ENCODE data around the gene SCFD2. TPM values are rescaled to one million over a fixed set of nuclear protein-coding genes. Genes with fewer than 3 reads are reported as not detected.

The SCFD2 gene
- total RNA-seq, 1 experiment from 2014 or later, result 7.4 TPM

DNA sequence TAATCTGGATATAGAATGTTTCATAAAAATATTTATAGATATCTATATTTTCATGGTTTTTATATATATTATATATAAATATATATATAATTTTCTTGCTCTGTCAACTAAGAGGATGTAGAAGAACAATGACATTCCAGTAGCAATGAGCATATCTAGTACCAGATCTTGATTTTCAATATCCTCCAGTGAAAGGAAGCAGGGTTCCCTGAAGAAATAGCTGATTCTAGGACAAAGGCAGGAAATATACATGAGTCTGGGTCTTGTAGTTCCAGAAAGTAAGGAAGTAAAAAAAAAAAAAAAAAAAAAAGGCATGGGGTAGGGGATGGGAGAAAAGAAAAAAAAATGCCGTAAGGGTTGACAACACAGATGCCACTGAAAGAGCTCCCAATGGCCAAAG, 262.4 kb downstream of the SCFD2 start:
- POLR2A ChIA-PET, result no interaction called here

DNA sequence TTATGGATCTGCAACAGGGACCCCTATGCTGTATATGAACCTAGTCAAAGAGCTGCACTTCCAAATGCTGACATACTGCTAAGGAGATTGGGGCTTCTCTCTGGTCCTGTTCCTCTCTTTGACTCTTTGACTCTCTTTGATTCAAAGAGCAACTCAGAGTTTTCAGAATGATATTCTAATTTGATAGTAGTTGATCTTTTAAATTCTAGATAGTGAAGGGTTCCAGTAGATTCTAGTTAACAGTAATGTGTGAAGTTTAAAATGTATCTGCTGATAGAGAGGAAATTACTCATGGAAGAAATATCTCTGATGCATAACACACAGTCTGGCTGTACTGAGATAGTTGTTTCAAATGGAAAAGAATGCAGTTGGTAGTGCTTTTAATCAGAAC, 264.7 kb downstream of the SCFD2 start:
- H3K9me3 ChIP-seq (ENCODE audit: control insufficient read depth, insufficient read depth, low read depth, low read length), result no peaks in the 10 kb centered on the region
- ChIA-PET POLR2A (no interaction called here), CTCF (no interaction called here)
- BruUV-seq (replicated peaks), result no TSS peak
- in situ Hi-C loops (cut with HindIII; ENCODE audit: low pct_unique_long_range_greater_than_20kb, low sequenced_read_pairs) (no loop called here), intact Hi-C loops (cut with micrococcal nuclease; ENCODE audit: unreplicated experiment) (no loop called here)
- H3K4me3 ChIP-seq (ENCODE audit: low read depth in 2 of 2, low read length in 2 of 2), result no peak overlapping the region
- no peaks in the 10 kb centered on the region for H3K27me3 ChIP-seq (ENCODE audit: control insufficient read depth, insufficient read depth, low read length)
- TF ChIP-seq, protein P1, sequence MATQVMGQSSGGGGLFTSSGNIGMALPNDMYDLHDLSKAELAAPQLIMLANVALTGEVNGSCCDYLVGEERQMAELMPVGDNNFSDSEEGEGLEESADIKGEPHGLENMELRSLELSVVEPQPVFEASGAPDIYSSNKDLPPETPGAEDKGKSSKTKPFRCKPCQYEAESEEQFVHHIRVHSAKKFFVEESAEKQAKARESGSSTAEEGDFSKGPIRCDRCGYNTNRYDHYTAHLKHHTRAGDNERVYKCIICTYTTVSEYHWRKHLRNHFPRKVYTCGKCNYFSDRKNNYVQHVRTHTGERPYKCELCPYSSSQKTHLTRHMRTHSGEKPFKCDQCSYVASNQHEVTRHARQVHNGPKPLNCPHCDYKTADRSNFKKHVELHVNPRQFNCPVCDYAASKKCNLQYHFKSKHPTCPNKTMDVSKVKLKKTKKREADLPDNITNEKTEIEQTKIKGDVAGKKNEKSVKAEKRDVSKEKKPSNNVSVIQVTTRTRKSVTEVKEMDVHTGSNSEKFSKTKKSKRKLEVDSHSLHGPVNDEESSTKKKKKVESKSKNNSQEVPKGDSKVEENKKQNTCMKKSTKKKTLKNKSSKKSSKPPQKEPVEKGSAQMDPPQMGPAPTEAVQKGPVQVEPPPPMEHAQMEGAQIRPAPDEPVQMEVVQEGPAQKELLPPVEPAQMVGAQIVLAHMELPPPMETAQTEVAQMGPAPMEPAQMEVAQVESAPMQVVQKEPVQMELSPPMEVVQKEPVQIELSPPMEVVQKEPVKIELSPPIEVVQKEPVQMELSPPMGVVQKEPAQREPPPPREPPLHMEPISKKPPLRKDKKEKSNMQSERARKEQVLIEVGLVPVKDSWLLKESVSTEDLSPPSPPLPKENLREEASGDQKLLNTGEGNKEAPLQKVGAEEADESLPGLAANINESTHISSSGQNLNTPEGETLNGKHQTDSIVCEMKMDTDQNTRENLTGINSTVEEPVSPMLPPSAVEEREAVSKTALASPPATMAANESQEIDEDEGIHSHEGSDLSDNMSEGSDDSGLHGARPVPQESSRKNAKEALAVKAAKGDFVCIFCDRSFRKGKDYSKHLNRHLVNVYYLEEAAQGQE (IDR thresholded peaks at IDR 0.05; ENCODE audit: insufficient read depth in 1 of 2, low read depth in 2 of 2, low read length in 1 of 2), result no peak
- no peak for TF ChIP-seq SIN3A (IDR thresholded peaks at IDR 0.05; ENCODE audit: borderline replicate concordance, insufficient read depth, low read depth, low read length)
- TF ChIP-seq TCF7L2 (IDR thresholded peaks at IDR 0.05; ENCODE audit: low read depth, low read length), result no peak
- TF ChIP-seq, protein P2, sequence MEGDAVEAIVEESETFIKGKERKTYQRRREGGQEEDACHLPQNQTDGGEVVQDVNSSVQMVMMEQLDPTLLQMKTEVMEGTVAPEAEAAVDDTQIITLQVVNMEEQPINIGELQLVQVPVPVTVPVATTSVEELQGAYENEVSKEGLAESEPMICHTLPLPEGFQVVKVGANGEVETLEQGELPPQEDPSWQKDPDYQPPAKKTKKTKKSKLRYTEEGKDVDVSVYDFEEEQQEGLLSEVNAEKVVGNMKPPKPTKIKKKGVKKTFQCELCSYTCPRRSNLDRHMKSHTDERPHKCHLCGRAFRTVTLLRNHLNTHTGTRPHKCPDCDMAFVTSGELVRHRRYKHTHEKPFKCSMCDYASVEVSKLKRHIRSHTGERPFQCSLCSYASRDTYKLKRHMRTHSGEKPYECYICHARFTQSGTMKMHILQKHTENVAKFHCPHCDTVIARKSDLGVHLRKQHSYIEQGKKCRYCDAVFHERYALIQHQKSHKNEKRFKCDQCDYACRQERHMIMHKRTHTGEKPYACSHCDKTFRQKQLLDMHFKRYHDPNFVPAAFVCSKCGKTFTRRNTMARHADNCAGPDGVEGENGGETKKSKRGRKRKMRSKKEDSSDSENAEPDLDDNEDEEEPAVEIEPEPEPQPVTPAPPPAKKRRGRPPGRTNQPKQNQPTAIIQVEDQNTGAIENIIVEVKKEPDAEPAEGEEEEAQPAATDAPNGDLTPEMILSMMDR (IDR thresholded peaks at IDR 0.05), result no peak
- no peak for TF ChIP-seq POLR2AphosphoS5 (IDR thresholded peaks at IDR 0.05; ENCODE audit: low read depth, low read length)
- no peak overlapping the region for H3K27ac ChIP-seq (ENCODE audit: low read length)
- peak; percentile 5 for DNase-seq (ENCODE audit: low read depth, low spot score)
- no peaks in the 10 kb centered on the region for H3K4me1 ChIP-seq (ENCODE audit: control insufficient read depth, insufficient read depth, low read length)
- ATAC-seq, result no peak
- H3K36me3 ChIP-seq (ENCODE audit: control insufficient read depth, insufficient read depth, low read length), result no peaks in the 10 kb centered on the region

More for the DNA sequence above, 262.4 kb downstream of the SCFD2 start:
- Histone ChIP-seq H3K36me3 (ENCODE audit: control insufficient read depth, insufficient read depth, low read length) (no peaks in the 10 kb centered on the region), H3K27ac (ENCODE audit: low read length) (no peak overlapping the region), H3K9me3 (ENCODE audit: control insufficient read depth, insufficient read depth, low read depth, low read length) (no peaks in the 10 kb centered on the region), H3K27me3 (ENCODE audit: control insufficient read depth, insufficient read depth, low read length) (no peaks in the 10 kb centered on the region), H3K4me1 (ENCODE audit: control insufficient read depth, insufficient read depth, low read length) (no peaks in the 10 kb centered on the region), H3K4me3 (ENCODE audit: low read depth in 2 of 2, low read length in 2 of 2) (no peak overlapping the region)
- TF ChIP-seq, protein P2 (IDR thresholded peaks at IDR 0.05), result no peak
- no peak for TF ChIP-seq TCF7L2 (IDR thresholded peaks at IDR 0.05; ENCODE audit: low read depth, low read length)
- no peak for TF ChIP-seq SIN3A (IDR thresholded peaks at IDR 0.05; ENCODE audit: borderline replicate concordance, insufficient read depth, low read depth, low read length)
- no peak for TF ChIP-seq POLR2AphosphoS5 (IDR thresholded peaks at IDR 0.05; ENCODE audit: low read depth, low read length)
- TF ChIP-seq, protein P1 (IDR thresholded peaks at IDR 0.05; ENCODE audit: insufficient read depth in 1 of 2, low read depth in 2 of 2, low read length in 1 of 2), result no peak
- in situ Hi-C loops (cut with HindIII; ENCODE audit: low pct_unique_long_range_greater_than_20kb, low sequenced_read_pairs) (no loop called here), intact Hi-C loops (cut with micrococcal nuclease; ENCODE audit: unreplicated experiment) (no loop called here)
- no TSS peak for BruUV-seq (replicated peaks)
- ATAC-seq, result no peak
- no peak for DNase-seq (ENCODE audit: low read depth, low spot score)
- CTCF ChIA-PET, result no interaction called here
